Measurements from ENCODE around the gene MTCL1.

GRCh38 chr18:8699126-8699525 is 6.2 kb upstream of the MTCL1 start:
- TF ChIP-seq CTCF (conservative IDR thresholded peaks at IDR 0.05 in 1 of 2, IDR thresholded peaks at IDR 0.05 in 1 of 2; ENCODE audit: low read depth in 1 of 2, low read length in 2 of 2) (no peak), EZH2 (IDR thresholded peaks at IDR 0.05; ENCODE audit: low read length, missing control alignments) (no peak)
